GM12892 (cell line): ENCODE data around the gene ELF2.

Source experiments
- POLR2AphosphoS5 ChIP-seq: IDR thresholded peaks from 2 replicates; pipeline ENCODE4 v1.6.1; 2011; ENCODE audit warnings: low read depth, low read length, control low read depth
- TAF1 ChIP-seq: IDR thresholded peaks from 2 replicates; pipeline ENCODE4 v1.6.1; 2011; ENCODE audit warnings: low read depth, mild to moderate bottlenecking, control low read depth, low read length, borderline replicate concordance

DNA sequence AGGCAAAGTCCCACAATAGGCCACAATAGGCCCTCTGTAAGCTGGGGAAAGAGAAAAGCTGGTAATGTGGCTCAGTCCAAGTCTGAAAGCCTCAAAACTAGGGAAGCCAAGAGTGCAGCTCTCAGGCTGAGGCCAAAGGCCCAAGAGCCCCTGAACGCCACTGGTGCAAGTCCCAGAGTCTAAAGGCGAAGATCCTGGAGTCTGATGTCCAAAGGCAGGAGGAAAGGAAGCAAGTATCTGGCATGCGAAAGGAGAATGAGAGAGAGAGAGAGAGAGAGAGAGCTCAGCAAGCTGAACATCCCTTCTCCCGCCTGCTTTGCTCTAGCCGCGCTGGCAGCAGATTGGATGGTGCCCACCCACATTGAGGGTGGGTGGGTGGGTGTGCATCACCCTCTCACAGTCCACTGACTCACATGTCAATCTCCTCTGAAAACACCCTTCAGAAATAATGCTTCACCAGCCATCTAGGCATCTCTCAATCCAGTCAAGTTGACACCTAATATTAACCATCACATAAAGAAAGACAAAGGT, 30.9 kb upstream of the ELF2 start:
- no peak for TF ChIP-seq TAF1
- no peak for TF ChIP-seq POLR2AphosphoS5
